Mesodermal cell (in vitro differentiated cells): Measurements from ENCODE around the gene FAM53B.
"Not testable (repeated sequence)": the region's sequence is repeated elsewhere in the genome, so short reads cannot be mapped to it uniquely, and the experiment has no call there.

Experiments used
- H3K27ac ChIP-seq: 2 replicates; pipeline ENCODE4 v1.7.0; 2013; ENCODE audit warnings: mild to moderate bottlenecking, low read depth, low read length, moderate library complexity; ENCODE audit not compliant: severe bottlenecking
- H3K36me3 ChIP-seq: 2 replicates; pipeline ENCODE4 v1.7.1; 2013; ENCODE audit warnings: mild to moderate bottlenecking, low read length, moderate library complexity; ENCODE audit not compliant: control insufficient read depth, insufficient read depth
- H3K4me1 ChIP-seq: one replicate; pipeline ENCODE4 v1.7.1; 2013; ENCODE audit warnings: mild to moderate bottlenecking, low read length; ENCODE audit not compliant: insufficient read depth, control insufficient read depth, poor library complexity, severe bottlenecking
- H3K4me3 ChIP-seq: 2 replicates; pipeline ENCODE4 v1.7.0; 2013; ENCODE audit warnings: low read length, control low read depth, mild to moderate bottlenecking; ENCODE audit not compliant: insufficient read depth, poor library complexity, severe bottlenecking; ENCODE audit errors: extremely low read depth
- H3K9me3 ChIP-seq: 2 replicates; pipeline ENCODE4 v1.7.1; 2013; ENCODE audit warnings: mild to moderate bottlenecking, low read length, moderate library complexity; ENCODE audit not compliant: control insufficient read depth
- WGBS, 2 experiments: methylation state at CpG; one replicate each; pipeline ENCODE4 v1.1.5; 2013; ENCODE audit warnings: missing lambda C conversion rate in 2 of 2; ENCODE audit not compliant: insufficient coverage in 2 of 2; 5-methylcytosine and 5-hydroxymethylcytosine counted together

Gene FAM53B

DNA sequence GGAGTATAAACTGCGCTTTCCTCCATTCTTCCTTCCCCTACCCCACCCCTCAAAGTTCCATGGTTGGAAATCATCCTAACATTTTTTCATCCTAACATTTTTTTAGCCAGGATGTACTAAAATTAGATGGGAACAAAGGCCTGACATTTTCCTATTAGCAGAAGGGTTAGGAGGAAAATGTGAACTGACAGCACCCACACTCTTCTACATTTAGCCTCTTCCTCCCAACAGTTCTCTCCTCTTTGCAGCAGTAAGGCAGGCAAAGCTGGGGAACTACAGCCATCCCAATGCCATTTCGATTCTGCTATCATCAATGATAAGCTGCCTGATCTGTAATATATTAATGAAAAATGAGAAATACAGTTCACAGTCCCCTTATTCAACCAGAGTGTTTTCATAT, 11.4 kb upstream of the FAM53B start:
- Histone ChIP-seq H3K4me3 (no peak overlapping the region), H3K36me3 (peaks cover 42% of the 10 kb centered on the region), H3K27ac (no peak overlapping the region), H3K4me1 (no peaks in the 10 kb centered on the region), H3K9me3 (no peaks in the 10 kb centered on the region)
- 100% methylated on average over 1 of the region's 2 CpGs for WGBS, 2 experiments

GRCh38 chr10:124754227-124754626, 10.0 kb upstream of the FAM53B start:
- H3K9me3 ChIP-seq, result no peaks in the 10 kb centered on the region
- WGBS, 2 experiments, result 89 to 94% methylated on average over 3 to 4 of the region's 5 CpGs
- no peak overlapping the region for H3K27ac ChIP-seq
- peaks cover 36% of the 10 kb centered on the region for H3K36me3 ChIP-seq
- H3K4me1 ChIP-seq, result no peaks in the 10 kb centered on the region
- no peak overlapping the region for H3K4me3 ChIP-seq

DNA sequence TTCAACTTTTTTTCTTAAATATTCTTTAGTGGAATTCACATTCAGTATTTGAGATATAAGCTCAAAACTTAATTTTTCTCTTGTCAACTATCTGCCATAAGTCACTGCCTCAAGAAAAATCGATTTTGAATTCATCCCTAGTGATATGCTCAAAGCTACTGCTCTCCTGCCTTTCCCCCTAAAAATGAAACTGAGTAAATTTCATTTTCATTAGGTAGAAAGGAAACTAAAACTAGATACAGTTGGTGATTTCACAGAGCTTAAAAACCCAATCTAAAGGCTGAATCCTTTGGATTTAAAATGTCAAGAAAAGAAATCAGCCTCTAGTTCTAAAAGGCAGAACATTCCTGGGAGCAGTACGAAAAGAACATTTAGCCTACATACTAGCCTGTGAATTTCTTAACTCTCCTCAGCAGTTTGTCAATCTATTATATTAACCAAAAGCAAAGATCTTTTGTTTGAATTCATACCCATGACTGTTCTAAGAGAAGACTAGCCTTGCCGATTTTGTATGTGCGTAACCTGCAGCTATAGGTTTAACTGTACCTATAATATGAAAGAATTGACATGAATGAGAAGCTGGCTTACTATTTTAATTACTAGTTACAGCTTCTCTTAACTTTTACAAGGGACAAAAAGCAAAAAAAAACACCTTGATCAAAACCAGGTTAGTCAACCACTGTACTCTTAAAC, 4.9 kb upstream of the FAM53B start:
- Histone ChIP-seq H3K4me1 (peaks cover 12% of the 10 kb centered on the region), H3K27ac (no peak overlapping the region), H3K36me3 (peaks cover 33% of the 10 kb centered on the region), H3K4me3 (no peak overlapping the region), H3K9me3 (no peaks in the 10 kb centered on the region)
- 94 to 100% methylated on average over 1 to 2 of the region's 4 CpGs for WGBS, 2 experiments

DNA sequence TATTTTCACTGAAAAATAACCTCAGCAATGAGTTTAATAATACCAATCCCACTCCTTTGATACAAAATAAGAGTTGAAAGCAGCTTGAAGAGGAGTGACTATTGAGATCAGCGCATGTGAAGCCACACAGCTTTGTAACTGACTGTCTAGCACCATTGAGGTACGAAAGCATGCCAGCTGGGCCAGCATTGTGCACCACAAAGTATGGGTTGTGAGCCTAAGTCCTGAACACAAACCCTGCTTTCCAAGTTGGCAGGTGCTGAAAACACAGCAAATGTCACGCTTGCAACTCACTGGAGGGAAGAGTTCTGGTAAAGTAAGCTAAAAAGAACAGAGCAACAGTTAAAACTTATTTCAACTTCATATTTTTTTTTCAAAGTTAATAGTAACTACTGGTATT, 4.0 kb upstream of the FAM53B start:
- 96 to 100% methylated on average over 2 to 3 of the region's 3 CpGs for WGBS, 2 experiments
- peaks cover 26% of the 10 kb centered on the region for H3K36me3 ChIP-seq
- peaks cover 12% of the 10 kb centered on the region for H3K4me1 ChIP-seq
- H3K4me3 ChIP-seq, result no peak overlapping the region
- H3K9me3 ChIP-seq, result no peaks in the 10 kb centered on the region
- H3K27ac ChIP-seq, result no peak overlapping the region

- Histone ChIP-seq H3K9me3 (no peaks in the 10 kb centered on the region), H3K4me3 (no peak overlapping the region), H3K4me1 (peaks cover 12% of the 10 kb centered on the region), H3K27ac (no peak overlapping the region), H3K36me3 (peaks cover 25% of the 10 kb centered on the region)
- WGBS, 2 experiments, result 100% methylated on average over 1 of the region's 1 CpG
Measured at GRCh38 chr10:124747745-124748144, 3.6 kb upstream of the FAM53B start.

GRCh38 chr10:124746992-124747391, 2.8 kb upstream of the FAM53B start:
- no CpG with 5 or more reads among the region's 2 CpGs for WGBS, 2 experiments
- H3K27ac ChIP-seq, result no peak overlapping the region
- H3K9me3 ChIP-seq, result no peaks in the 10 kb centered on the region
- H3K36me3 ChIP-seq, result peaks cover 24% of the 10 kb centered on the region
- peaks cover 16% of the 10 kb centered on the region for H3K4me1 ChIP-seq
- no peak overlapping the region for H3K4me3 ChIP-seq

DNA sequence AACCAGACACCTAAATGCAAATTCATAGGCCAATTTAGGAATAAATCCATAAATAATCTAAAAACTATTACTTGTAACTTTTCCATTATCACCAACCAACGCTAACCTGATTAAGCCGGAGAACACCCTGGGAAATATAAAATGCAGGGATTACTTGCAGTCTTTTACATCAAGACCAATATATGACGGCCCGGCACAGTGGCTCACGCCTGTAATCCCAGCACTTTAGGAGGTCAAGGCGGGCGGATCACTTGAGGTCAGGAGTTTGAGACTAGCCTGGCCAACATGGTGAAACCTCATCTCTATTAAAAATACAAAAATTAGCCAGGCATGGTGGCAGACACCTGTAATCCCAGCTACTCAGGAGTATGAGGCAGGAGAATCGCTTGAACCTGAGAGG, 2.3 kb upstream of the FAM53B start:
- WGBS, 2 experiments, result 97 to 100% methylated on average over 5 to 6 of the region's 8 CpGs
- H3K36me3 ChIP-seq, result peaks cover 24% of the 10 kb centered on the region
- not testable (repeated sequence) for H3K27ac ChIP-seq

DNA sequence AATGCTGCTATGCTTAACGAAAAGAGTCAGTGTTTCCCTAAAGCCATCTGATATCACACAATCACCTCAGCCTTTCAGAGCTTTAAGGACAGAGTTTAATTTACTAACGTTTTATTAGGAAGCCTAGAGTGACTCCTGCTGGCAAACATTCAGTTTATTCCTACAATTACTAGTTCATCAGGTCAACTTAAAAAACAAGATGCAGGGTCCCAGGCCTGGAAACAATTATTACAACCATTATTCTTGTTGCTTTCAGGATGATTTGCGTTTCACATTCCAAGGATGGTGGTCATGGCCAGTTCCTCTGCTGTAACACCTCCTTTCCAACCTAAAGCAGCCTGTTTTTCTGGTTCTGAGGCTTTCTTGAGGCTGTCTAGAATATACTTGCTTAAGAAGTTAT, 1.5 kb upstream of the FAM53B start:
- H3K9me3 ChIP-seq, result no peaks in the 10 kb centered on the region
- H3K27ac ChIP-seq, result peak overlapping the region; percentile 74
- H3K36me3 ChIP-seq, result peaks cover 19% of the 10 kb centered on the region
- H3K4me3 ChIP-seq, result no peak overlapping the region
- WGBS, 2 experiments, result 51 to 68% methylated on average over 2 of the region's 3 CpGs
- peaks cover 26% of the 10 kb centered on the region for H3K4me1 ChIP-seq

More for the DNA sequence above, 2.3 kb upstream of the FAM53B start:
- peaks cover 20% of the 10 kb centered on the region for H3K4me1 ChIP-seq
- H3K9me3 ChIP-seq, H3K4me3 ChIP-seq: not testable (repeated sequence)

DNA sequence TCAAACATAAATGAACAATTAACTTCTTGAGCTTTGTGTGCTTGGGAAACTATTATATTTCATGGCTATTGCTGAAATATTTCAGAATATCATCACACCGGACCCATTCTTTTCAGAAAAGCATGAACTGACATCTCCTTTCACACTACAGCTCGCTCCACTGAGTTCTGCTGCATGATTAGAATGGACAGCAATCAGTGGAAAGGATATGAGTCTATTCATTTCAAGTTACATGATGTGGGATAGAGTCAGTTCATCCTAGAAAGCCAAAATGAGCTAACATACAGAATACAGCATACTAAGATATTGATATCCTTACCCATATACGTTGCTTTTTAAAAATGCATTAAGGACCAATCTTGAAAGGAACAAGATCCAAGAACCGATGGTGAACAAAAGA, 1.1 kb upstream of the FAM53B start:
- Histone ChIP-seq H3K36me3 (peaks cover 15% of the 10 kb centered on the region), H3K4me3 (no peak overlapping the region), H3K4me1 (peaks cover 30% of the 10 kb centered on the region), H3K9me3 (no peaks in the 10 kb centered on the region), H3K27ac (peak overlapping the region; percentile 74)
- 77 to 100% methylated on average over 2 of the region's 4 CpGs for WGBS, 2 experiments

GRCh38 chr10:124743191-124744101, 732 bp downstream of the FAM53B start:
- WGBS, 2 experiments, result 0 to 1% methylated on average over 65 to 66 of the region's 101 CpGs
- H3K36me3 ChIP-seq, result peaks cover 15% of the 10 kb centered on the region
- no peaks in the 10 kb centered on the region for H3K9me3 ChIP-seq
- peaks cover 48% of the 10 kb centered on the region for H3K4me1 ChIP-seq
- H3K27ac ChIP-seq, result no peak overlapping the region
- H3K4me3 ChIP-seq, result peak overlapping the region; percentile 66
